Measurements from ENCODE around the gene MAP4.

- TF ChIP-seq, protein P1, sequence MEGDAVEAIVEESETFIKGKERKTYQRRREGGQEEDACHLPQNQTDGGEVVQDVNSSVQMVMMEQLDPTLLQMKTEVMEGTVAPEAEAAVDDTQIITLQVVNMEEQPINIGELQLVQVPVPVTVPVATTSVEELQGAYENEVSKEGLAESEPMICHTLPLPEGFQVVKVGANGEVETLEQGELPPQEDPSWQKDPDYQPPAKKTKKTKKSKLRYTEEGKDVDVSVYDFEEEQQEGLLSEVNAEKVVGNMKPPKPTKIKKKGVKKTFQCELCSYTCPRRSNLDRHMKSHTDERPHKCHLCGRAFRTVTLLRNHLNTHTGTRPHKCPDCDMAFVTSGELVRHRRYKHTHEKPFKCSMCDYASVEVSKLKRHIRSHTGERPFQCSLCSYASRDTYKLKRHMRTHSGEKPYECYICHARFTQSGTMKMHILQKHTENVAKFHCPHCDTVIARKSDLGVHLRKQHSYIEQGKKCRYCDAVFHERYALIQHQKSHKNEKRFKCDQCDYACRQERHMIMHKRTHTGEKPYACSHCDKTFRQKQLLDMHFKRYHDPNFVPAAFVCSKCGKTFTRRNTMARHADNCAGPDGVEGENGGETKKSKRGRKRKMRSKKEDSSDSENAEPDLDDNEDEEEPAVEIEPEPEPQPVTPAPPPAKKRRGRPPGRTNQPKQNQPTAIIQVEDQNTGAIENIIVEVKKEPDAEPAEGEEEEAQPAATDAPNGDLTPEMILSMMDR (IDR thresholded peaks at IDR 0.05) = no peak
- no peak for TF ChIP-seq POLR2A (IDR thresholded peaks at IDR 0.05)
Observed at GRCh38 chr3:47854720-47855455, 161.3 kb downstream of the MAP4 start.

Measured in body of pancreas (tissue), 4 donors.